Loucy (cell line): ENCODE results near the gene GNAI1.

Experiments used
- H2AFZ ChIP-seq: fragments of 200-600 bp; sonication (generic); 2 replicates; pipeline ENCODE4 v1.6.0; 2016; ENCODE audit warnings: antibody characterized with exemption, mild to moderate bottlenecking, low read length, moderate library complexity
- H3F3A ChIP-seq: fragments of 200-600 bp; 2 replicates; pipeline ENCODE4 v1.6.0; 2016; ENCODE audit warnings: antibody characterized with exemption, low read depth, mild to moderate bottlenecking
- H3K27me3 ChIP-seq: fragments of 200-600 bp; sonication (generic); 2 replicates; pipeline ENCODE4 v1.6.1; 2014; ENCODE audit warnings: low read length, mild to moderate bottlenecking; ENCODE audit not compliant: insufficient read depth, poor library complexity, severe bottlenecking
- H3K36me3 ChIP-seq: fragments of 200-600 bp; sonication (generic); 2 replicates; pipeline ENCODE4 v1.6.1; 2016; ENCODE audit warnings: low read length; ENCODE audit not compliant: insufficient read depth
- H3K4me1 ChIP-seq: fragments of 200-600 bp; sonication (generic); 2 replicates; pipeline ENCODE4 v1.5.1; 2014; ENCODE audit warnings: low read length, mild to moderate bottlenecking; ENCODE audit not compliant: insufficient read depth, poor library complexity, severe bottlenecking
- H3K4me2 ChIP-seq: fragments of 200-600 bp; sonication (generic); 2 replicates; pipeline ENCODE4 v1.6.0; 2014; ENCODE audit warnings: antibody characterized with exemption, low read length, low read depth, mild to moderate bottlenecking; ENCODE audit not compliant: poor library complexity, severe bottlenecking
- H3K4me3 ChIP-seq: fragments of 200-600 bp; sonication (generic); 2 replicates; pipeline ENCODE4 v1.5.1; 2014; ENCODE audit warnings: low read length, mild to moderate bottlenecking, mixed read lengths; ENCODE audit not compliant: poor library complexity, severe bottlenecking
- H3K79me2 ChIP-seq: fragments of 200-600 bp; sonication (generic); 2 replicates; pipeline ENCODE4 v1.6.1; 2014; ENCODE audit warnings: low read length; ENCODE audit not compliant: insufficient read depth
- H3K9ac ChIP-seq: fragments of 200-600 bp; sonication (generic); 2 replicates; pipeline ENCODE4 v1.6.0; 2014; ENCODE audit warnings: mild to moderate bottlenecking, low read depth, low read length, moderate library complexity; ENCODE audit not compliant: poor library complexity, severe bottlenecking
- H3K9me2 ChIP-seq: fragments of 200-600 bp; sonication (generic); replicated peaks from 2 replicates; pipeline ENCODE4 v1.6.1; 2016; ENCODE audit warnings: low read depth, low read length, mixed read lengths
- H3K9me3 ChIP-seq: fragments of 200-600 bp; sonication (generic); 2 replicates; pipeline ENCODE4 v1.6.1; 2014; ENCODE audit warnings: mild to moderate bottlenecking, antibody characterized with exemption, low read length, low read depth; ENCODE audit not compliant: insufficient read depth
- H4K20me1 ChIP-seq: fragments of 200-600 bp; sonication (generic); 2 replicates; pipeline ENCODE4 v1.6.0; 2014; ENCODE audit warnings: antibody characterized with exemption, low read length, mild to moderate bottlenecking; ENCODE audit not compliant: insufficient read depth, poor library complexity, severe bottlenecking
- EZH2phosphoT487 ChIP-seq: fragments of 200-600 bp; IDR thresholded peaks from 2 replicates; pipeline ENCODE4 v1.6.1; 2018; ENCODE audit warnings: antibody characterized with exemption, mild to moderate bottlenecking, moderate library complexity, borderline replicate concordance
- TF ChIP-seq, protein P1 (sequence below): fragments of 200-600 bp; sonication (generic); conservative IDR thresholded peaks from 2 replicates; pipeline ENCODE4 v1.5.1; 2014; ENCODE audit warnings: mild to moderate bottlenecking, antibody characterized with exemption, low read length

GNAI1 gene

DNA sequence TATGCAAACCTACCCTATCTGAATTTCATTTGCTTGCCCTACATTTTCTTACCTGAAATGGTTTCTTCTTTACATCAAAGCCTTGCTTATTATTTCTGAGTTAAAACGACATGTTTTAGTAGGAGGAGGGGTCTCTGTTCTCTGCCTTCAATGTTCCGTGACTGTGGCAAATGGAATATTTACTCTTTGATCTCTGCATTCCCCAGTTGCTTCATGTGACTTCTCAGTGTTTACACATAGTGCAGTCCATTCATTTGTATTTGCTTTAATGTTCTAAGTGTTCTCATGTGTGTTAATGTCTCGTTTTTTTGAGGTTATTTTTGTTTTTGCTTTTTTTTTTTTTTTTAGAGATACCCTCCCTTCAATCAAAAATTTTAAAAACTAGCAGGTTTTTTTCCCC lies 75.8 kb downstream of the GNAI1 start:
- no peaks in the 10 kb centered on the region for H3K36me3 ChIP-seq
- H3K27me3 ChIP-seq: no peaks in the 10 kb centered on the region
- H3K9me2 ChIP-seq: no peaks in the 10 kb centered on the region
- no peaks in the 10 kb centered on the region for H3K9me3 ChIP-seq
- no peak overlapping the region for H3K4me3 ChIP-seq
- no peak overlapping the region for H3K9ac ChIP-seq
- H3K4me2 ChIP-seq: no peak overlapping the region
- no peaks in the 10 kb centered on the region for H3K79me2 ChIP-seq
- H3F3A ChIP-seq: no peaks in the 10 kb centered on the region
- TF ChIP-seq EZH2phosphoT487: no peak
- TF ChIP-seq, protein P1, sequence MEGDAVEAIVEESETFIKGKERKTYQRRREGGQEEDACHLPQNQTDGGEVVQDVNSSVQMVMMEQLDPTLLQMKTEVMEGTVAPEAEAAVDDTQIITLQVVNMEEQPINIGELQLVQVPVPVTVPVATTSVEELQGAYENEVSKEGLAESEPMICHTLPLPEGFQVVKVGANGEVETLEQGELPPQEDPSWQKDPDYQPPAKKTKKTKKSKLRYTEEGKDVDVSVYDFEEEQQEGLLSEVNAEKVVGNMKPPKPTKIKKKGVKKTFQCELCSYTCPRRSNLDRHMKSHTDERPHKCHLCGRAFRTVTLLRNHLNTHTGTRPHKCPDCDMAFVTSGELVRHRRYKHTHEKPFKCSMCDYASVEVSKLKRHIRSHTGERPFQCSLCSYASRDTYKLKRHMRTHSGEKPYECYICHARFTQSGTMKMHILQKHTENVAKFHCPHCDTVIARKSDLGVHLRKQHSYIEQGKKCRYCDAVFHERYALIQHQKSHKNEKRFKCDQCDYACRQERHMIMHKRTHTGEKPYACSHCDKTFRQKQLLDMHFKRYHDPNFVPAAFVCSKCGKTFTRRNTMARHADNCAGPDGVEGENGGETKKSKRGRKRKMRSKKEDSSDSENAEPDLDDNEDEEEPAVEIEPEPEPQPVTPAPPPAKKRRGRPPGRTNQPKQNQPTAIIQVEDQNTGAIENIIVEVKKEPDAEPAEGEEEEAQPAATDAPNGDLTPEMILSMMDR: no peak
- no peaks in the 10 kb centered on the region for H4K20me1 ChIP-seq
- 0 out of 2 replicates have a peak overlapping the region, but pooled peaks have one; percentile 56 for H2AFZ ChIP-seq
- H3K4me1 ChIP-seq: peaks cover 71% of the 10 kb centered on the region

DNA sequence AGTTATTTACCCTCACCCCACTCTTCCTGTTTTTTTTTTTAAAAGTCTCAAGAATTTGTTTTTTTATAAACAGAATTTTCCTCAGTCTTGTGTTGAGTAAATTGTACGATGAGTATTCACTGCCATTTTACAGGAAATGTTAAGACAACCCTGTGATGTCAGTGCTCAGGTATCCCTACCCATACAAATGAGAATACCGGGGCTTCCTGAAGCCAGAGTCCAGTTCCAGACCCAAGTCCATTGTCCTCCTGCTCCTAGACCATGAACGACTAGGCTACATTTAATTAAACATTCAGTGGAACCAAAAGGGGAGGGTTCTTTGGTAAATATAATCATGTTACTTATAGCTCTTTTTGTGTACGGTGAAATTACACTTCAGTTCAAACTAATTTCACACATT lies 79.2 kb downstream of the GNAI1 start:
- no peak overlapping the region for H3K9ac ChIP-seq
- peaks cover 71% of the 10 kb centered on the region for H3K4me1 ChIP-seq
- TF ChIP-seq, protein P1: no peak
- TF ChIP-seq EZH2phosphoT487: no peak

GRCh38 chr7:80215734-80216133 lies 81.1 kb downstream of the GNAI1 start:
- Histone ChIP-seq H3K9me2 (no peaks in the 10 kb centered on the region), H3K4me2 (peak overlapping the region; percentile 5), H4K20me1 (no peaks in the 10 kb centered on the region), H3F3A (peaks cover 15% of the 10 kb centered on the region; the same call in 1 of the 2 replicates), H3K4me1 (peaks cover 66% of the 10 kb centered on the region), H3K79me2 (no peaks in the 10 kb centered on the region), H2AFZ (no peak overlapping the region; the same call in 1 of the 2 replicates), H3K27me3 (no peaks in the 10 kb centered on the region), H3K9ac (no peak overlapping the region), H3K9me3 (no peaks in the 10 kb centered on the region), H3K4me3 (no peak overlapping the region), H3K36me3 (no peaks in the 10 kb centered on the region)
- TF ChIP-seq, protein P1: no peak
- no peak for TF ChIP-seq EZH2phosphoT487

More for the DNA sequence above, 79.2 kb downstream of the GNAI1 start:
- Histone ChIP-seq H3K4me3 (no peak overlapping the region), H3K27me3 (no peaks in the 10 kb centered on the region), H3K36me3 (no peaks in the 10 kb centered on the region), H3F3A (peaks cover 15% of the 10 kb centered on the region; the same call in 1 of the 2 replicates), H4K20me1 (no peaks in the 10 kb centered on the region), H2AFZ (peak overlapping the region; percentile 19; the same call in 1 of the 2 replicates), H3K9me2 (no peaks in the 10 kb centered on the region), H3K9me3 (no peaks in the 10 kb centered on the region), H3K4me2 (no peak overlapping the region), H3K79me2 (no peaks in the 10 kb centered on the region)
